HG03097 (cell line): ENCODE measurements around the gene PRKCB.

Experiments used
- ATAC-seq: cut with Tn5 transposase; IDR thresholded peaks from one replicate; pipeline ENCODE4 v1.9.1; 2021; ENCODE audit not compliant: unreplicated experiment, low FRiP score

PRKCB gene

GRCh38 chr16:24116046-24116776, 280.4 kb downstream of the PRKCB start:
- ATAC-seq, result no peak

DNA sequence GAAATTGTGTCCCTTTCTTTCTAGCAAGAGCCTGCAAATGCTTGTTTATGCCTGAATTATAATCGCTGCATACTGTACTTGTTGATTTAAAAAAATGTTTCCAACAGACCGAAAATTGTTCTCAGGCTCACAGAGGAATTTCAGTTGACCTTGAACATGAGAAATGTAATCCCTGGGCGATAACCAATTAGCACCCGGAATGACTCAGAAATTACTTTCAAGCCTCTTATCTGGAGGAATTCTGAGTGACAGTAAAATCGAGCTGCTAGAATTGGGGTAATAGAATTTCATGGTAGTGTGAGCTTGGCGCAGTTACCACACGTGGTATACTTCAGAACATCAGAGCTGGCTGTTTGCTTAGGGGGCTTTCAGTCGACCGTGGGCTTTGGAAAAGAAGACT, 281.2 kb downstream of the PRKCB start:
- ATAC-seq, result no peak

DNA sequence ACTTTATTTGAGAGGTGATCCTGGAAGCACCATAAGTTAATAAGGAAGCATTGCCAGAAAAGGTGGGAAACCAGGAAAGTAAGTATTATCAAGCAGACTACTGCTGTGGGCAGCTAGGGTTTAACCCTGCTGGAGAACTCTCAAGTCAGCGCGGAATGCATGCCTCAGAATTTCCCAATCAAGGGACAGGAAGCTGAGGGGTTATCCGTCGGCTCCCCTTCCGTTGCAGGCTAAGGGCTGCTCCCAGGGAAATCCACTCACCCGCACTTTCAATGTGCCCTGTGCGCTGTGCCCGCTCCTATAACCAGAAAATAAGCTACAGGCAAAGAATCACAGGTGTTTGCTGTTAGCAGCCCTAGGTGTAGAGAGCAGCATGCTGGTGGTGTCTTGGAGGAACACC, 281.9 kb downstream of the PRKCB start:
- no peak for ATAC-seq

DNA sequence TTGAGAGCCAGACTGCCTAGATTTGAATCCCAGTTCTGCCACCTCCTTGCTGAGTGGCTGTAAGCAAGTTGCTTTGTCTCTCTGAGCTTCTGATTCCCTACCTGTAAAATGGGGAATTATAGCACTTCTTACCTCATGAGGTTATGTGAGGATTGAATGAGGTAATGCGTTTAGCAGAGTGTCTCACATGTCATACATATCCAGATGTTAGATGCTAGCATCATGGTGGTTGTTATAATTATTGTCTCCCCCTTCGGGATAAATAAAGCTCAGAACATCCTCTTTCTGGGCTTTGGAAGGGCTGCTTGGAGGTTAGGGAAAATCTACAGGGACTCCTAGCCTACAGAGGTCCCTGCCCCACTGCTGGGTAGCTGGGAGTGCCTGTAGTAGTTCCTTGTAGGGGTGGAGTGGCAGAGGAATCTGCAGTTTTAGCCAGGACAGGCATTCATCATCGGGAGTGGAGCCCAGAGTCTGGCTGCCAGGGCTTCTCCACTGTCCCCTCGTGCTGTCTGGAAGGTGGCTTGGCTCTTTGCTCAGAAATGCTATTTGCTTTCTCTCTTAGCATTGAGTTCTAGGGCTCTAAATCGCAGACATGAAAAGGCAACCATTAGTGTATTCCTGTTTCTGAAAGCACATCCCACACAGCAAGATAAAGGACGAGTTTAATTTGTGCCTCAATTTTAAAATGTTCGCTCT, 282.5 kb downstream of the PRKCB start:
- ATAC-seq, result no peak

DNA sequence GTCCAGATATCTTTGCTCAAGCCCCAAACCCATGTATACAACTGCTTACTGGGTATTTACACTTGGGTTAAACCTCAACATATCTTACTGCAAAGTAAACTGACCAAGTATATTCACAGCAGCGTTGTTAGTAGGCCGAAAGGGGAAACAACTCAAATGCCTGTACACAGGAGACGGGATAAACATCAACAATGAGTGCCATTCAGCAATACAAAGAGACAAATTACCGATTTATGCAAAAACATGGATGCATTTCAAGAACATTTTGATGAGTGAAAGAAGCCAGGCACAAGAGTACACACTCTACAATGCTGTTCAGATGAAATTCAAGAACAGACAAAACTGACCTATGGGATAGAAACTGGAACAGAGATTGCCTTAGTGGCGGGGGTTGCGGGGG, 284.0 kb downstream of the PRKCB start:
- ATAC-seq, result no peak

GRCh38 chr16:24123275-24123674, 287.5 kb downstream of the PRKCB start:
- ATAC-seq, result no peak

- no peak for ATAC-seq
These were observed 288.5 kb downstream of the PRKCB start for GRCh38 chr16:24124291-24124690.

- ATAC-seq, result no peak
These were observed 289.4 kb downstream of the PRKCB start for GRCh38 chr16:24125214-24125613.

DNA sequence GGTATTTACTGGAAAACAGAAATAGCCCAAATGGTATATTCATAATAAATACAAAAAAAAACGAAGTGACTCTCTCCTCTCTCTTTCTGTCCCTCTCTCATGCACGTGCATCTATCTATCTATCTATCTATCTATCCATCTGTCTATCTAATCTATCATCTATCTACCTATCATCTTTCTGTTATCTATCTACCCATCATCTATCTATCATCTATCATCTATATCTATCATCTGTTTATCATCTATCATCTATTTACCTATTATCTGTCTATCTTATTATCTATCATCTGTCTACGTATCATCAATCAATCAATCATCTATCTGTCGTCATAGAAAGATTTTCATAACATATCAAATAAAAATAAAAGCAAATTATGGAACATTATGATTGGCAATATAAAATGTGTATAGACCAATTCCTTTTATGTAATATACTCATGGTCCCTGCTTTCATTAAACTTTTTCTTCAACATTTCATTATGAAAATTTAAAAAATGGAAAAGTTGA, 293.7 kb downstream of the PRKCB start:
- no peak for ATAC-seq

- no peak for ATAC-seq
These were observed 294.8 kb downstream of the PRKCB start for GRCh38 chr16:24130494-24131085.

DNA sequence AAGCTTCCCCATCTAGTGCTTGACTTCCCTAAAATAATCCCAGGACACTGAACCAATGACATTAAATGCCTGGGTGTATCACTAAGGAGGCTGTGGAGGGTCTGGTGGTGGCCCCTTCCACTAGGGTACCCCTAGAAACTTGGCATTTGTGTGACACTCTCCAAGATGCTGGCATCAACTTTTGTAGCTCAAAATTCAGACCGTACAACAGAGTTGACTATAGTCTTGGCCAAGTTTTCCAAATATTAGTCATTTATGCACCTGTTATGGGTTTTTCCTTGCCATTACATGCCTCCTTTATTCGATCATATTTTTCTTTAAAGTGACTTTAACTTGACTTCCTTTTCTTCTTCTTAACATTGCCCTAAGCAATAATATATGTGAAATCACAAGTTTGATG, 295.5 kb downstream of the PRKCB start:
- ATAC-seq, result no peak

GRCh38 chr16:24132048-24132796, 296.4 kb downstream of the PRKCB start:
- ATAC-seq, result no peak

GRCh38 chr16:24132797-24133155, 297.0 kb downstream of the PRKCB start:
- ATAC-seq, result no peak

- ATAC-seq, result no peak
These were observed 300.1 kb downstream of the PRKCB start for GRCh38 chr16:24135624-24136565.

- no peak for ATAC-seq
These were observed 302.2 kb downstream of the PRKCB start for GRCh38 chr16:24138024-24138423.

DNA sequence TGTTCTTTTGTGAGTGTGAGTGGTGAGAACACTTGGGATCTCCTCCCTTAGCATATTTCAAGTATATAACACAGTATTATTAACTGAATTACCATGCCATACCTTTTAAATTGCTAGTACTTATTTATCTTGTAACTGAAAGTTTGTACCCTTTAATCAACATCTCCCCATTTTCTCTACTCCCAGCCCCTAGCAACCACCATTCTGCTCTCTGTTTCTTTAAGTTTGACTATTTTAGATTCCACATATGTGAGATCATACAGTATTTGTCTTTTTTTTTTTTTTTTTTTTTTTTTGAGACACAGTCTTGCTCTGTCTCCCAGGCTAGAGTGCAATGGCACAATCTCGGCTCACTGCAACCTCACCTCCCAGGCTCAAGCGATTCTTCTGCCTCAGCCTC, 302.8 kb downstream of the PRKCB start:
- ATAC-seq, result no peak

GRCh38 chr16:24139282-24139681, 303.5 kb downstream of the PRKCB start:
- ATAC-seq, result no peak

- ATAC-seq, result no peak
These were observed 304.9 kb downstream of the PRKCB start for GRCh38 chr16:24140730-24141129.

GRCh38 chr16:24141466-24141865, 305.7 kb downstream of the PRKCB start:
- no peak for ATAC-seq

GRCh38 chr16:24141917-24142316, 306.1 kb downstream of the PRKCB start:
- no peak for ATAC-seq
